Gastrocnemius medialis (tissue), 4 donors: Measurements from ENCODE around the gene ZNF333.
"Not testable (repeated sequence)": the region's sequence is repeated elsewhere in the genome, so short reads cannot be mapped to it uniquely, and the experiment has no call there.

Experiments
- CTCF ChIP-seq, 5 experiments: fragments of 450-650 bp in 3 of 5; fragments of 200-600 bp in 2 of 5; sonication (generic) in 2 of 5; IDR thresholded peaks in 4 of 5; conservative IDR thresholded peaks in 1 of 5; 1 replicate in 4 of 5; 2 replicates in 1 of 5; pipeline ENCODE4 v1.5.1; 2016 to 2019; ENCODE audit warnings: antibody characterized with exemption in 5 of 5, mild to moderate bottlenecking in 3 of 5, moderate library complexity in 3 of 5
- POLR2A ChIP-seq, 2 donors: fragments of 450-650 bp; IDR thresholded peaks; one replicate each; pipeline ENCODE4 v1.6.1; 2017; ENCODE audit warnings: antibody characterized with exemption in 2 of 2, mild to moderate bottlenecking in 2 of 2, moderate library complexity in 2 of 2

GRCh38 chr19:14765841-14766240 is 76.0 kb downstream of the ZNF333 start:
- TF ChIP-seq CTCF (IDR thresholded peaks at IDR 0.05 in 4 of 5, conservative IDR thresholded peaks at IDR 0.05 in 1 of 5); POLR2A (IDR thresholded peaks at IDR 0.05): not testable (repeated sequence)
